Stomach (tissue), 19 donors: Measurements from ENCODE around the gene ZBTB1. TPM values are rescaled to one million over a fixed set of nuclear protein-coding genes. Genes with fewer than 3 reads are reported as not detected.
A peak's percentile ranks its signal among the peaks of the same experiment; 100 is the strongest.

ENCODE experiments used
- DNase-seq, 2 donors: peaks; one replicate each; pipeline versions ENCODE4 v3.0.0 to v3.0.0-alpha.2; 2013 to 2019
- H3K27ac ChIP-seq, 5 donors: fragments of 200-600 bp in 4 of 5; sonication (generic) in 4 of 5; one replicate each; pipeline ENCODE4 v1.5.1; 2013 to 2019; ENCODE audit warnings: mild to moderate bottlenecking in 1 of 5, moderate library complexity in 1 of 5
- H3K27me3 ChIP-seq, 3 donors: fragments of 200-600 bp; sonication (generic); one replicate each; pipeline ENCODE4 v1.5.1; 2017 to 2019; ENCODE audit warnings: mixed run types in 1 of 3
- H3K36me3 ChIP-seq, 4 donors: fragments of 200-600 bp; sonication (generic); 1 replicate in 3 of 4; 2 replicates in 1 of 4; pipeline ENCODE4 v1.5.1; 2016 to 2019
- H3K4me1 ChIP-seq, 4 donors: fragments of 200-600 bp; sonication (generic); one replicate each; pipeline ENCODE4 v1.5.1; 2016 to 2019
- H3K4me3 ChIP-seq, 4 donors: fragments of 200-600 bp; sonication (generic) in 3 of 4; one replicate each; pipeline ENCODE4 v1.5.1; 2016 to 2019; ENCODE audit warnings: mild to moderate bottlenecking in 1 of 4
- H3K9me3 ChIP-seq, 4 donors: fragments of 200-600 bp; sonication (generic); one replicate each; pipeline ENCODE4 v1.5.1; 2016 to 2019
- EP300 ChIP-seq: sonication (generic); formaldehyde crosslinking; IDR thresholded peaks from one replicate; pipeline ENCODE4 v1.6.1; 2017; ENCODE audit warnings: antibody characterized with exemption
- POLR2A ChIP-seq, 4 donors: fragments of 450-650 bp; IDR thresholded peaks; one replicate each; pipeline ENCODE4 v1.6.1; 2016; ENCODE audit warnings: antibody characterized with exemption in 4 of 4, control low read depth in 2 of 4, mild to moderate bottlenecking in 1 of 4, moderate library complexity in 1 of 4
- POLR2AphosphoS5 ChIP-seq, 3 donors: sonication (generic); formaldehyde crosslinking; IDR thresholded peaks; one replicate each; pipeline ENCODE4 v1.6.1; 2016; ENCODE audit warnings: antibody characterized with exemption in 3 of 3
- WGBS, 5 donors: extraction: QIAGEN DNeasy Blood & Tissue Kit in 3 of 5; methylation state at CpG; one replicate each; pipeline versions ENCODE4 v1.1.5 to v1.1.7; 2013 to 2018; 5-methylcytosine and 5-hydroxymethylcytosine counted together
- intact Hi-C: fragments of 100-400 bp; cut with DNase I; formaldehyde crosslinking; loops from one replicate; pipeline ENCODE4 v1.15.1; 2023; ENCODE audit warnings: low total_unique reads
- long read RNA-seq, 10 donors: transcript quantifications; one replicate each; lab custom pipeline, GENCODE V29; 2026
- polyA plus RNA-seq, 3 donors: library from polyadenylated mRNA; stranded (reverse); fragments of 200-250 nt; gene quantifications; one replicate each; pipeline ENCODE4 v1.2.3, GENCODE V29; 2013
- total RNA-seq, 5 donors: library from RNA; depleted of rRNA; stranded (reverse); fragments of >200 nt; gene quantifications; one replicate each; pipeline versions ENCODE4 v1.1.0 to v1.2.3, GENCODE V29; 2014 to 2016
- TF ChIP-seq, protein P1 (sequence below), 7 experiments: fragments of 450-650 bp in 4 of 7; fragments of 200-600 bp in 3 of 7; sonication (generic) in 3 of 7; IDR thresholded peaks; one replicate each; pipeline ENCODE4 v1.5.1; 2016 to 2019; ENCODE audit warnings: antibody characterized with exemption in 7 of 7, control low read depth in 2 of 7, mild to moderate bottlenecking in 1 of 7
- donor health status: healthy with polysubstance abuse.
- donor health status: Bipolar disorder and iron deficiency.
- donor health status: healthy.

ZBTB1 gene
- 100 to 1,000 TPM in 1 of 5 donors, 10 to 100 TPM in 4; 32.6 to 137 (median 44.9) TPM for total RNA-seq
- polyA plus RNA-seq, result 10 to 100 TPM in 2 of 3 donors, 1 to 10 TPM in 1; 9.8 to 14.5 (median 11.5) TPM
- long read RNA-seq, donor 1, full-length matches to known transcripts, result 2 of 2 reads
- long read RNA-seq, donor 1, partial matches to known transcripts, result 0 of 2 reads
- long read RNA-seq, donor 1, other reads (novel, unspliced or antisense), result 0 of 2 reads
- long read RNA-seq, donor 2, result 0 reads
- long read RNA-seq, donor 3, partial matches to known transcripts, result 6 of 6 reads
- long read RNA-seq, donor 3, other reads (novel, unspliced or antisense), result 0 of 6 reads
- long read RNA-seq, donor 4, result 0 reads
- long read RNA-seq, donor 5, full-length matches to known transcripts, result 5 of 14 reads
- long read RNA-seq, donor 5, partial matches to known transcripts, result 9 of 14 reads
- long read RNA-seq, donor 5, other reads (novel, unspliced or antisense), result 0 of 14 reads
- long read RNA-seq, donor 6, partial matches to known transcripts, result 24 of 25 reads
- long read RNA-seq, donor 6, other reads (novel, unspliced or antisense), result 0 of 25 reads
- long read RNA-seq, donor 7, partial matches to known transcripts, result 19 of 19 reads
- long read RNA-seq, donor 7, other reads (novel, unspliced or antisense), result 0 of 19 reads
- long read RNA-seq, donor 8, partial matches to known transcripts, result 12 of 12 reads
- long read RNA-seq, donor 8, other reads (novel, unspliced or antisense), result 0 of 12 reads
- long read RNA-seq, donor 9, partial matches to known transcripts, result 25 of 25 reads
- long read RNA-seq, donor 9, other reads (novel, unspliced or antisense), result 0 of 25 reads
- long read RNA-seq, donor 10, result 0 reads

- Histone ChIP-seq H3K36me3 (no peaks in the 10 kb centered on the region), H3K27ac (peak within 1 kb of the TSS; percentile 93 to 100 (median 99)), H3K4me3 (peak within 1 kb of the TSS; percentile 60 to 88 (median 72)), H3K27me3 (no peaks in the 10 kb centered on the region), H3K9me3 (no peaks in the 10 kb centered on the region), H3K4me1 (peaks cover 47 to 76% (median 62%) of the 10 kb centered on the region in 4 donors)
- 0 to 1% (median 1%) methylated on average over 42 to 62 of the region's 63 CpGs for WGBS, 5 donors
- DNase-seq, result peak; percentile 83 to 95
- intact Hi-C loops, result no loop called here
- TF ChIP-seq EP300, result no peak
- peak; percentile 49 to 96 (median 94) for TF ChIP-seq POLR2AphosphoS5 (IDR thresholded peaks at IDR 0.05)
- TF ChIP-seq, protein P1, sequence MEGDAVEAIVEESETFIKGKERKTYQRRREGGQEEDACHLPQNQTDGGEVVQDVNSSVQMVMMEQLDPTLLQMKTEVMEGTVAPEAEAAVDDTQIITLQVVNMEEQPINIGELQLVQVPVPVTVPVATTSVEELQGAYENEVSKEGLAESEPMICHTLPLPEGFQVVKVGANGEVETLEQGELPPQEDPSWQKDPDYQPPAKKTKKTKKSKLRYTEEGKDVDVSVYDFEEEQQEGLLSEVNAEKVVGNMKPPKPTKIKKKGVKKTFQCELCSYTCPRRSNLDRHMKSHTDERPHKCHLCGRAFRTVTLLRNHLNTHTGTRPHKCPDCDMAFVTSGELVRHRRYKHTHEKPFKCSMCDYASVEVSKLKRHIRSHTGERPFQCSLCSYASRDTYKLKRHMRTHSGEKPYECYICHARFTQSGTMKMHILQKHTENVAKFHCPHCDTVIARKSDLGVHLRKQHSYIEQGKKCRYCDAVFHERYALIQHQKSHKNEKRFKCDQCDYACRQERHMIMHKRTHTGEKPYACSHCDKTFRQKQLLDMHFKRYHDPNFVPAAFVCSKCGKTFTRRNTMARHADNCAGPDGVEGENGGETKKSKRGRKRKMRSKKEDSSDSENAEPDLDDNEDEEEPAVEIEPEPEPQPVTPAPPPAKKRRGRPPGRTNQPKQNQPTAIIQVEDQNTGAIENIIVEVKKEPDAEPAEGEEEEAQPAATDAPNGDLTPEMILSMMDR (IDR thresholded peaks at IDR 0.05), result no peak
- peak in 1 of 4 donors; percentile 74 for TF ChIP-seq POLR2A (IDR thresholded peaks at IDR 0.05)
Measured at GRCh38 chr14:64504310-64504896, at the start of gene ZBTB1. TSS of gene ZBTB1 (plus strand) at chr14:64504770. CDS start at chr14:64521505, 16,735 bp downstream.

DNA sequence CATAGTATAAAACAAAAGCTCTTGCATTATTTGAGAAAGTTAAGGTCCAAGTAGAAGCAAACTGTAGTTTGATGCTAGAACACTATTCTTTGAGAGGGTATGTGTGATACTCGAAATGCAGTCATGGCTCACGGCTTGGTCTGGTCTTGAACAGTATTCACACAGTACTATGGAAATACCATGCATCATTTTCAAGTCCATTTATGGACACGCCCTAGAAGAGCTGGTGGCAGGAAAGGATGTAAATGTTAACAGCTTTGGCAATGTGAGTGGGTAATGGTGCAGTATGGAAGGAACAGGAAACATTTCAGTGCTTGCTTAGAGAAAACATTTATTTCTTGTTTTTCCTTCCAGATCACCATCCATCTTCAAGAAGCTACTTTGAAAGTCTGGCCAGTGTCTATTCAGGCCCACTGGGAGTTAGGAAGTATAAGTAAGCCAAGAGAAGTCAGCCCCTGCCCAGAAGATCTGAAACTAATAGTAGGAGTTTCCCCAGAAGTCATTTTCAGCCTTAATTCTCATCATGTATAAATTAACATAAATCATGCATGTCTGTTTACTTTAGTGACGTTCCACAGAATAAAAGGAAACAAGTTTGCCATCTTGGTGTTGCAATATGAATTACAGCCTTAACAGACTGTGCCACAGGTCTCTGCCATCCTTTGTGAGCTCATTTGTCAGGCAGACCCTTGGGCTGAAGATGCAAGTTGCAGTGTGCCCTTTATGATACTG, 45.0 kb upstream of the ZBTB1 start:
- DNase-seq, result no peak
- H3K4me1 ChIP-seq, result peaks cover 0 to 4% (median 3%) of the 10 kb centered on the region in 4 donors
- WGBS, 5 donors, result 72 to 83% (median 81%) methylated on average over 4 of the region's 4 CpGs
- H3K9me3 ChIP-seq, result no peaks in the 10 kb centered on the region
- no peak overlapping the region for H3K4me3 ChIP-seq
- H3K27ac ChIP-seq, result no peak overlapping the region
- no peak for TF ChIP-seq POLR2A (IDR thresholded peaks at IDR 0.05)
- TF ChIP-seq, protein P1 (IDR thresholded peaks at IDR 0.05), result no peak
- TF ChIP-seq POLR2AphosphoS5 (IDR thresholded peaks at IDR 0.05), result no peak
- intact Hi-C loops, result no loop called here
- H3K27me3 ChIP-seq, result no peaks in the 10 kb centered on the region
- H3K36me3 ChIP-seq, result peaks cover 7 to 41% (median 28%) of the 10 kb centered on the region in 4 donors

- no peak for DNase-seq
- Histone ChIP-seq H3K36me3 (peaks cover 0 to 24% (median 12%) of the 10 kb centered on the region in 4 donors), H3K4me1 (peaks cover 0 to 18% (median 16%) of the 10 kb centered on the region in 4 donors), H3K4me3 (no peak overlapping the region), H3K27me3 (no peaks in the 10 kb centered on the region), H3K27ac (no peak overlapping the region), H3K9me3 (no peaks in the 10 kb centered on the region)
- no peak for TF ChIP-seq EP300
- no peak for TF ChIP-seq POLR2A (IDR thresholded peaks at IDR 0.05)
- TF ChIP-seq, protein P1 (IDR thresholded peaks at IDR 0.05), result no peak
- TF ChIP-seq POLR2AphosphoS5 (IDR thresholded peaks at IDR 0.05), result no peak
- intact Hi-C loops, result no loop called here
- 89 to 95% (median 93%) methylated on average over 3 of the region's 3 CpGs for WGBS, 5 donors
Measured at GRCh38 chr14:64461221-64461620, 43.3 kb upstream of the ZBTB1 start.
